ENCODE measurements around the gene CIAPIN1. TPM values are rescaled to one million over a fixed set of nuclear protein-coding genes. Genes with fewer than 3 reads are reported as not detected.
"Not testable (repeated sequence)": the region's sequence is repeated elsewhere in the genome, so short reads cannot be mapped to it uniquely, and the experiment has no call there.

CIAPIN1 gene
- total RNA-seq, 1 donor from 2014 or later, result 28.1 TPM

DNA sequence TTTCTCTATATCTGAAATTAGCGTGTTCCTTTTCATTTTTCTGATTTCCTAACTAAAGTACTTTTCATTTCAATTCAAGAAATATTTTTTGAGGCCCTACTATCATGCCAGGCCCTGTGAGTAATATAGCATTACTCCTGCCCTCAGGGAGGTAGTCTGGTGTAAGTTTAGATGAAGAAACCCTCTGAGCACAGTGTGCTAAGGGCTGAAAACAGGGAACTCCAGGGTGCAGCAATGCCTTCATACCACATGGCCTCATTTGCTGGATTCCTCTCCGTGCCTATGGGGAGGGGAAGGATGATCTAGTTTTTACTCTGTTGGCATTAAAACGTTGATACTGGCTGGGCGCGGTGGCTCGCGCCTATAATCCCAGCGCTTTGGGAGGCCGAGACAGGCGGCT lies 4.8 kb upstream of the CIAPIN1 start:
- DNase-seq (ENCODE audit: low spot score) (no peak), ATAC-seq (no peak)
- intact Hi-C loops (cut with DNase I), result no loop called here

DNA sequence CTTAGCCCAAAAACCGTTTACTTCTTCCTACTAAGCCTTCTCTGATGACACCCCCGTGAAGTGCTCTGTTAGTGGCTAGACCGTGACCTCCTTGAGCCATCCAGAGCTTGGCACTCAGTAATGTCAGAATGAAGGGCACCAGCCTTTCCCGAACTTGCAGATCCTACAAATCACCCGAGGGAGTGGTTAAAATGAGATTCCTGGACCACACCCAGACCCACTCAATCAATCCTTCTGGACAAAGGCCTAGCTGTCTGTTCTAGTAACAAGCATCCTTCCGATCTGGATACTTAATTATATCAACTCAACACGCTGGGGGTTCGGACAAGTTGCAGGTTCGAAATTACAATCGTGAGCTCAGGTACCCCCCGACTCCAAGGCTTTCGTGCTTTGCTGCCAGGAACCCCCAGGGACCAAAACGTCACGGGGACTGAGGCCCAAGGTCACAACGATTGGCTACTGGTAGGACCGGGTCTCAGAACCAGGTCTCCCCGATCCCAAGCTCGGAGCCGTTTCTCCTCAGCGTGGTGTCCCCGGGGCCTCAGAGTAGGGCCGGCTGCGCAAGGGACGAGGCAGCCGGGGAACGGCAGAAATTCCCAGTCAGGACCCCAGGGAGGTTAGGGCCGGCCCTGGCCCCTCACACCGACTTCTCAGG lies 527 bp downstream of the CIAPIN1 start:
- ATAC-seq (peak; percentile 51), DNase-seq (ENCODE audit: low spot score) (peak; percentile 66)
- intact Hi-C loops (cut with DNase I), result no loop called here

DNA sequence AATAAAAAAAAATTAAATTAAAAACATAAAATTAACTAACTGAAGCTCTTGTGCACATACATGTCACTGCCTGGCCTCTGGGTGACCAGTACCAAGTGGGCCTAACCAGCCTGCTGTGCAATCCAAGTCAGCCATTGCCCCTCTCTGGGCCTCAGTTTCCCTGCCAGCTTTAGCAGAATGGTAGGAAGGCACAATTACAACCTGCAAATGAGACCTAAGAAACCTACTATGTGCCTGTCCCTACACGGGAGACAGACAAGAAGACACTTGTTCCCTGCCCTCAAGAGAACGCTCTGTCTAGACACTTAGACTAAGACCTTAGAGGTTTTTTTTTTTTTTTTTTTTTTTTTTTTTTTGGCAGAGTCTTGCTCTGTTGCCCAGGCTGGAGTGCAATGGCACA lies 1.7 kb downstream of the CIAPIN1 start:
- no peak for DNase-seq (ENCODE audit: low spot score)
- ATAC-seq, result no peak
- intact Hi-C loops (cut with DNase I), result no loop called here

- ATAC-seq, result no peak
- DNase-seq (ENCODE audit: low spot score), result no peak
- intact Hi-C loops (cut with DNase I), result no loop called here
Measured at GRCh38 chr16:57444711-57445110, 2.5 kb downstream of the CIAPIN1 start.

DNA sequence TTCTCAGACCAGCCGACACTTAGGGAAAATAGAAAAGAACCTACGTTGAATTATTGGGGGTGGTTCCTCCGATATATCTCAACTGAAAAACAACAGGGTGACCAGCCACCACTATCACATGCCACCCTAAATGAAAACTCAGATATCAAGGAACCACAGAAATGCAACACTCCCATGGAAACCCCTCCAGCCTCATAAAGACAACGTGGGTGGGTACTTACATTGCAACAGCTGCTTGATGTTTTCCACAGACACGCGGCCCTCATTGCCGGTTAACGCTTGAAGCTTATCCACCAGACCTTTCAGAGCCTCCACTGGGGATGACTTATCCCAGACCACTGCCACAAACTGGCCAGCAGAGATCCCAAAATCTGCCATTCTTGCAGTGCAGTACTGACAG lies 6.6 kb downstream of the CIAPIN1 start:
- ATAC-seq; DNase-seq (ENCODE audit: low spot score); intact Hi-C loops (cut with DNase I): not testable (repeated sequence)

- intact Hi-C loops (cut with DNase I); ATAC-seq; DNase-seq (ENCODE audit: low spot score): not testable (repeated sequence)
Measured at GRCh38 chr16:57439947-57440346, 7.2 kb downstream of the CIAPIN1 start.

GRCh38 chr16:57435838-57436237 lies 11.3 kb downstream of the CIAPIN1 start:
- intact Hi-C loops (cut with DNase I), result no loop called here
- no peak for ATAC-seq
- DNase-seq (ENCODE audit: low spot score), result no peak

DNA sequence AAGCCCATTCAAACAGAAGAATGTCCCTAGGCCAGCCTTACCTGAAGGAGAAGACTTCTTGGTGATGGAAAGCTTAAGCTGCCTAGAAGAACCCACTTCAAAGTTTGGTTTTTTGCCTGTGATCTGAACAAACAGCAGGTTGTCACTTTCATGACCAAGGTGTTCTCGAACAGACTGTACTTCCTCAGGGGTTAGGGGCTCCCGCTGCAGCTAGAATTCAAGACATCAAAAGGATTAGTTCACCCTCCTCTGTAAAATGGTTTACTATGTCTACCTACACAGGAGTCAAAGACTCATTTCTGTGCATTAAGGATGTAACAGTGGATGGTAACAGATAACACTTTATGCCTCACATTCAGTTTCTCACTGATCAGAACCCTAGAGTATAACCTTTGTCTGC lies 13.2 kb downstream of the CIAPIN1 start:
- intact Hi-C loops (cut with DNase I), result no loop called here
- DNase-seq (ENCODE audit: low spot score) (no peak), ATAC-seq (no peak)

DNA sequence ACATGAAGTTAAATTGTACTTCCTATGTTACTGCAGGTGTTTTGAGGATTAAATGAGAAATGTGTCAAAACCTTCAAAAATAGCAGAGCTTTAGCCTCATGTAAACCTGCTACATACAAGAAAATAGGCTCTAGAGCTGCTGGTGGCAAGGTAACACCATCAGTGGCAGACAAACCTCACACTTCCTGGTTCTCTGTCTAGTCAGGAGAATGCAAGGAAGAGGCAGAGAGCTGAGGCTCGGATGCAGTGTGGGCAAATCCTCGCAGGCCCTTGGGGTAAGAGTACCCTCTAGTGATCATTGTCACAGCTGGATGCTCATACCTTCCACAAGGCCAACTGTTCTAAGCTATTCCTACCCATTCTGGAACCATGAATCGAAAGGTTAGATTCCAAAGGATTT lies 14.2 kb downstream of the CIAPIN1 start:
- DNase-seq (ENCODE audit: low spot score) (no peak), ATAC-seq (no peak)
- intact Hi-C loops (cut with DNase I), result no loop called here

GRCh38 chr16:57432505-57432904 lies 14.7 kb downstream of the CIAPIN1 start:
- intact Hi-C loops (cut with DNase I), result no loop called here
- DNase-seq (ENCODE audit: low spot score), result no peak
- ATAC-seq, result no peak

GRCh38 chr16:57430955-57431354 lies 16.2 kb downstream of the CIAPIN1 start:
- intact Hi-C loops (cut with DNase I), result no loop called here
- ATAC-seq, result no peak
- DNase-seq (ENCODE audit: low spot score), result no peak

DNA sequence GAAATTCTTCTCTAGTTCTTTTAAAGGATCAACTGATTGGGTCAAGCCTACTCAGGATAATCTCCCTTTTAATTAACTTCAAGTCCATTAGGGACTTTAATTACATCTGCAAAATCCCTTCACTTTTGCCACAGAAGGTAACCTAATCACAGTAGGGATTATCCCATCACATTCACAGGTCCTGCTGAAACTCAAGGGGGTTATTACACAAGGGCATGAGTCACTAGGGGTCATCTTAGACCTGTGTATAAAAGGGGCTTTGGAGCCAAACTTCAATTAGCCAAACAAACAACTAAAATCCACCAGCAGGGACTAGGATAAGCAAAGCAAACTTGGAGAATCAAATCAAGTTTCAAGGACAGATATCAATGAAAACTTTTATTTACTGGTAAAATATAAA lies 19.4 kb downstream of the CIAPIN1 start:
- ATAC-seq, result no peak
- intact Hi-C loops (cut with DNase I), result no loop called here

GRCh38 chr16:57427307-57427706 lies 19.9 kb downstream of the CIAPIN1 start:
- intact Hi-C loops (cut with DNase I), result no loop called here
- ATAC-seq (no peak), DNase-seq (ENCODE audit: low spot score) (no peak)

More for the DNA sequence above, 19.4 kb downstream of the CIAPIN1 start:
- no peak for DNase-seq (ENCODE audit: low spot score)

DNA sequence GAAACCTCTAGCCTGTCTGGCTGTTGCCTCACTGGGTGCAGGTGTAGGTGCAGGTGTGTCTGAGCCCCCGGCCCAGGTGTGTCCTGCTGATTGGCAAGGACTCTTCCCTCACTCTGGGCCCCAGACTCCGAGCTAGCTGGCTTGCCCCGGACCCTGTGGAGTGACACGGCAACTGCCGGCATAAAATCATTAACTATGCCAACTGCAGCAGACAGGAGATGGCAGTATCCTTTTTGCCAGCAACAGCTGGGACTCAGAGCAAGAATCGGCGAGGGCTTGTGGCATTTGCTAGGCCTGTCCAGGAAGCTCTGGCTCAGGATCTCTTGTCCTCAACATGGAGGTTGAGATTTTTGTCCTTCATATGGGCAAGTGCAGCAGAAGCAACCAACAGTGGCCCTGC lies 20.8 kb downstream of the CIAPIN1 start:
- intact Hi-C loops (cut with DNase I), result no loop called here
- no peak for DNase-seq (ENCODE audit: low spot score)
- ATAC-seq, result no peak

- intact Hi-C loops (cut with DNase I), result no loop called here
- DNase-seq (ENCODE audit: low spot score), result no peak
- no peak for ATAC-seq
Measured at GRCh38 chr16:57424583-57424982, 22.6 kb downstream of the CIAPIN1 start.

- ATAC-seq, result no peak
- intact Hi-C loops (cut with DNase I), result loop anchor here (2.0 kb wide), 1 partner anchor 94 kb away; no protein-coding TSS in a partner anchor
- no peak for DNase-seq (ENCODE audit: low spot score)
Measured at GRCh38 chr16:57423152-57423551, 24.0 kb downstream of the CIAPIN1 start.

DNA sequence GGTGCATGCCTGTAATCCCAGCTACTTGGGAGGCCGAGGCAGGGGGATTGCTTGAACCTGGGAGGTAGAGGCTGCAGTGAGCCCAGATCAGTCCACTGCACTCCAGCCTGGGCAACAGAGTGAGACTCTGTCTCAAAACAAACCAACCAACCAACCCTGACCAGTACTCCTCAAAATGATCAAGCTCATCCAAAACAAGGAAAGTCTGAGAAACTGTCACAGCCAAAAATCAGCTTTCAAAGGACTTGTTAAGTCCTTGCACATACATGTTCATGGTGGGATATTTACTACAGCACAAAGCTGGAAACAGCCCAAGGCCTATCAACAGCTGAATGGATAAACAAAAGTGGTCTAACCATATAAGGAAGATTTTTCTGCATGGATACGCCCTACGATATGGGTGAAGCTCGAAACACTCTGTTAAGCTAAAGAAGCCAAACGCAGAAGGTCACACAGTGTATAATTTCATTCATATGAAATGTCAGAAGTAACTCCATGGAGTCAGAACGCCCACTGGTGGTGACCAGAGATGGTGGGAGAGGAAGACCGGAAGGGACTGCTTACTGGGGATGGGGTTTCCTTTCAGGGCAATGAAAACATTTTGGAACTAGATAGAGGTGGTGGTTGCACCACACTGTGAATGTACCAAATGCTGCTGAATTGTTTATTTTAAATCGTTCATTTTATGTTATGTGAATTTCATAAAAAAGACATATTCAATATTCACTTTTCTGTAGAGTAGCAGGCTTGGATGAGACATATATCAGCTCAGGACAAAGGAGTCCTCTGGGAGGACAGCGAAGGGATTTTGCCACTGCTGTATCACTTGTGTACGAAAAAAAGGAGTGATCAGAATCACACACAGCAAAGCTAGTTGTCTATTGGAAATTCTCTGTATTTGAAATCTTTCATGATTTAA lies 24.9 kb downstream of the CIAPIN1 start:
- ATAC-seq, result peak; percentile 70
- DNase-seq (ENCODE audit: low spot score), result peak; percentile 75
- intact Hi-C loops (cut with DNase I), result loop anchor here (2.0 kb wide), 1 partner anchor 95 kb away; no protein-coding TSS in a partner anchor

- intact Hi-C loops (cut with DNase I), result loop anchor here (5.0 kb wide), 1 partner anchor 117 kb away; no protein-coding TSS in a partner anchor
- DNase-seq (ENCODE audit: low spot score), result no peak
- no peak for ATAC-seq
Measured at GRCh38 chr16:57419506-57419905, 27.7 kb downstream of the CIAPIN1 start.

- peak; percentile 65 for DNase-seq (ENCODE audit: low spot score)
- intact Hi-C loops (cut with DNase I), result loop anchor here (5.0 kb wide), 1 partner anchor 114 kb away; no protein-coding TSS in a partner anchor
Measured at GRCh38 chr16:57416084-57416483, 31.1 kb downstream of the CIAPIN1 start.

GRCh38 chr16:57413733-57414132 lies 33.5 kb downstream of the CIAPIN1 start:
- no peak for ATAC-seq
- intact Hi-C loops (cut with DNase I), result no loop called here
- no peak for DNase-seq (ENCODE audit: low spot score)

More at GRCh38 chr16:57416084-57416483, 31.1 kb downstream of the CIAPIN1 start:
- no peak for ATAC-seq
